HCT116 (cell line): ENCODE measurements around the gene RNF7.

ENCODE experiments used
- POLR2A ChIP-seq: IDR thresholded peaks from 2 replicates; pipeline ENCODE4 v1.7.0; 2011; ENCODE audit warnings: borderline replicate concordance; ENCODE audit not compliant: insufficient read depth, insufficient read length; ENCODE audit errors: extremely low read depth
- ZFX ChIP-seq: fragments of 450-650 bp; IDR thresholded peaks from 2 replicates; pipeline ENCODE4 v1.6.1; 2017
- TF ChIP-seq, protein P1 (sequence below), 3 experiments: fragments of 200-600 bp in 1 of 3; sonication (generic) in 1 of 3; IDR thresholded peaks in 2 of 3; conservative IDR thresholded peaks in 1 of 3; 2 replicates each; pipeline ENCODE4 v1.5.1; 2012 to 2017; ENCODE audit warnings: low read depth in 2 of 3, low read length in 2 of 3, antibody characterized with exemption in 1 of 3, borderline replicate concordance in 1 of 3, control low read depth in 1 of 3, mild to moderate bottlenecking in 1 of 3, mixed read lengths in 1 of 3, mixed run types in 1 of 3, moderate library complexity in 1 of 3; ENCODE audit not compliant: insufficient read depth in 1 of 3

DNA sequence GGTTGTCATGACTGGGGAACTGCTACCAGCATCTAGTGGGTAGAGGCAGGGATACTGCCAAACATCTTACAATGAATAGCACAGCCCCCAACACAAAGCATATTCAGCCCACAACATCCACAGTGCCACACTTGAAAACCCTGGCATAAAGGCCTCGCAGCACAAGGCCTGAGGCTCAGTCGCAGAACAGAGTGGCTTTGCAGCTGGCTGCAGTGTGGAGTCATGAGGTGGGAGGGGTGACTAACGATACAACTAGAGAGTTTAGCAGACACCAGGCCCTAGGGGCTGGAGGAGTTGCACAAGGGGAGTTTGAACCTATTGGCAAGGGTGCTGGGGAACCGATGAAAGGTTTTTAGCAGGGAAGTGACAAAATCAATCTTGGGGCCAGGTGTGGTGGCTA lies 57.2 kb downstream of the RNF7 start:
- TF ChIP-seq ZFX (no peak), POLR2A (no peak)
- TF ChIP-seq, protein P1, sequence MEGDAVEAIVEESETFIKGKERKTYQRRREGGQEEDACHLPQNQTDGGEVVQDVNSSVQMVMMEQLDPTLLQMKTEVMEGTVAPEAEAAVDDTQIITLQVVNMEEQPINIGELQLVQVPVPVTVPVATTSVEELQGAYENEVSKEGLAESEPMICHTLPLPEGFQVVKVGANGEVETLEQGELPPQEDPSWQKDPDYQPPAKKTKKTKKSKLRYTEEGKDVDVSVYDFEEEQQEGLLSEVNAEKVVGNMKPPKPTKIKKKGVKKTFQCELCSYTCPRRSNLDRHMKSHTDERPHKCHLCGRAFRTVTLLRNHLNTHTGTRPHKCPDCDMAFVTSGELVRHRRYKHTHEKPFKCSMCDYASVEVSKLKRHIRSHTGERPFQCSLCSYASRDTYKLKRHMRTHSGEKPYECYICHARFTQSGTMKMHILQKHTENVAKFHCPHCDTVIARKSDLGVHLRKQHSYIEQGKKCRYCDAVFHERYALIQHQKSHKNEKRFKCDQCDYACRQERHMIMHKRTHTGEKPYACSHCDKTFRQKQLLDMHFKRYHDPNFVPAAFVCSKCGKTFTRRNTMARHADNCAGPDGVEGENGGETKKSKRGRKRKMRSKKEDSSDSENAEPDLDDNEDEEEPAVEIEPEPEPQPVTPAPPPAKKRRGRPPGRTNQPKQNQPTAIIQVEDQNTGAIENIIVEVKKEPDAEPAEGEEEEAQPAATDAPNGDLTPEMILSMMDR (IDR thresholded peaks at IDR 0.05 in 2 of 3, conservative IDR thresholded peaks at IDR 0.05 in 1 of 3; ENCODE audit: borderline replicate concordance in 1 of 3, insufficient read depth in 1 of 3, low read depth in 2 of 3, low read length in 2 of 3) = no peak
